Prostate gland (tissue), 2 donors: ENCODE results near the gene KLF5. TPM values are rescaled to one million over a fixed set of nuclear protein-coding genes. Genes with fewer than 3 reads are reported as not detected.

Source experiments
- DNase-seq: peaks from one replicate; pipeline ENCODE4 v3.0.0-alpha.2; 2019; ENCODE audit warnings: low spot score
- H3K27ac ChIP-seq, 2 donors: fragments of 200-600 bp; sonication (generic); 2 replicates each; pipeline ENCODE4 v1.5.1; 2017 to 2019
- H3K27me3 ChIP-seq: fragments of 200-600 bp; sonication (generic); replicated peaks from 2 replicates; pipeline ENCODE4 v1.5.1; 2019; ENCODE audit not compliant: insufficient read depth
- H3K36me3 ChIP-seq, 2 donors: fragments of 200-600 bp; sonication (generic); 1 replicate in 1 of 2; 2 replicates in 1 of 2; pipeline versions ENCODE4 v1.5.1 to v1.8.1; 2017 to 2019
- H3K4me1 ChIP-seq: fragments of 200-600 bp; sonication (generic); replicated peaks from 2 replicates; pipeline ENCODE4 v1.5.1; 2019
- H3K4me3 ChIP-seq, 2 donors: fragments of 200-600 bp; sonication (generic); 2 replicates each; pipeline ENCODE4 v1.5.1; 2017 to 2019
- H3K9me3 ChIP-seq: fragments of 200-600 bp; sonication (generic); 2 replicates; pipeline ENCODE4 v1.5.1; 2017
- CTCF ChIP-seq, 4 experiments: fragments of 200-600 bp in 2 of 4; fragments of 450-650 bp in 2 of 4; sonication (generic) in 2 of 4; IDR thresholded peaks; 1 replicate in 3 of 4; 2 replicates in 1 of 4; pipeline ENCODE4 v1.5.1; 2016 to 2019; ENCODE audit warnings: antibody characterized with exemption in 4 of 4, mild to moderate bottlenecking in 2 of 4, moderate library complexity in 2 of 4
- POLR2A ChIP-seq: fragments of 450-650 bp; IDR thresholded peaks from one replicate; pipeline ENCODE4 v1.6.1; 2016; ENCODE audit warnings: antibody characterized with exemption, mild to moderate bottlenecking
- POLR2AphosphoS5 ChIP-seq: sonication (generic); formaldehyde crosslinking; IDR thresholded peaks from one replicate; pipeline ENCODE4 v1.6.1; 2017; ENCODE audit warnings: antibody characterized with exemption
- WGBS: methylation state at CpG from one replicate; pipeline ENCODE4 v1.1.5; 2018; 5-methylcytosine and 5-hydroxymethylcytosine counted together
- intact Hi-C: fragments of 100-400 bp; cut with DNase I; formaldehyde crosslinking; loops from one replicate; pipeline ENCODE4 v1.14.2; 2022
- total RNA-seq, 2 donors: library from RNA; depleted of rRNA; stranded (reverse); fragments of >200 nt; gene quantifications; one replicate each; pipeline ENCODE4 v1.1.0, GENCODE V29; 2016

KLF5 gene
- total RNA-seq, 2 donors from 2014 or later, result 42.3 to 50.6 TPM

GRCh38 chr13:73058064-73058313 is 816 bp upstream of the KLF5 start:
- 17% methylated on average over 6 of the region's 6 CpGs for WGBS
- Histone ChIP-seq H3K4me3 (peak overlapping the region in 1 of 2 donors; percentile 88), H3K27ac (no peak overlapping the region), H3K4me1 (no peaks in the 10 kb centered on the region), H3K27me3 (no peaks in the 10 kb centered on the region), H3K36me3 (no peaks in the 10 kb centered on the region), H3K9me3 (no peaks in the 10 kb centered on the region)
- no peak for DNase-seq
- TF ChIP-seq POLR2AphosphoS5 (no peak), POLR2A (no peak), CTCF (IDR thresholded peaks at IDR 0.05) (no peak)
- intact Hi-C loops, result loop anchor here (5.0 to 10.0 kb wide), 2 partner anchors 233 to 276 kb away; partner anchors contain the start of genes DIS3 and PIBF1

GRCh38 chr13:73058432-73058735 is 421 bp upstream of the KLF5 start:
- peak overlapping the region; percentile 77 to 88 for H3K4me3 ChIP-seq
- H3K36me3 ChIP-seq, result no peaks in the 10 kb centered on the region
- WGBS, result 0% methylated on average over 8 of the region's 8 CpGs
- H3K4me1 ChIP-seq, result no peaks in the 10 kb centered on the region
- DNase-seq, result no peak
- H3K27me3 ChIP-seq, result no peaks in the 10 kb centered on the region
- no peaks in the 10 kb centered on the region for H3K9me3 ChIP-seq
- peak overlapping the region; percentile 85 to 89 for H3K27ac ChIP-seq
- TF ChIP-seq POLR2AphosphoS5 (no peak), POLR2A (no peak), CTCF (IDR thresholded peaks at IDR 0.05) (no peak)
- intact Hi-C loops, result loop anchor here (5.0 to 10.0 kb wide), 2 partner anchors 234 to 276 kb away; partner anchors contain the start of genes DIS3 and PIBF1

- peak overlapping the region; percentile 85 to 89 for H3K27ac ChIP-seq
- intact Hi-C loops, result loop anchor here (2.0 to 10.0 kb wide), 3 partner anchors 235 to 649 kb away; partner anchors contain the start of genes DIS3 and PIBF1
- TF ChIP-seq CTCF (IDR thresholded peaks at IDR 0.05) (peak in 3 of 4 experiments; percentile 45 to 72 (median 48)), POLR2A (no peak)
These were observed 850 bp downstream of the KLF5 start for GRCh38 chr13:73059460-73060250.

GRCh38 chr13:73060251-73061160 is 1.7 kb downstream of the KLF5 start:
- TF ChIP-seq POLR2A (no peak), CTCF (IDR thresholded peaks at IDR 0.05) (peak in 1 of 4 experiments; percentile 17)
- 4% methylated on average over 26 of the region's 26 CpGs for WGBS
- Histone ChIP-seq H3K27ac (peak overlapping the region; percentile 85 to 89), H3K4me3 (peak overlapping the region; percentile 77 to 88), H3K4me1 (peaks cover under 1% of the 10 kb centered on the region), H3K9me3 (no peaks in the 10 kb centered on the region), H3K36me3 (no peaks in the 10 kb centered on the region), H3K27me3 (no peaks in the 10 kb centered on the region)
- intact Hi-C loops, result loop anchor here (2.0 kb wide), 1 partner anchor 648 kb away; no protein-coding TSS in a partner anchor
- DNase-seq, result peak; percentile 33

More at GRCh38 chr13:73059460-73060250, 850 bp downstream of the KLF5 start:
- H3K36me3 ChIP-seq, result no peaks in the 10 kb centered on the region
- peak overlapping the region; percentile 77 to 88 for H3K4me3 ChIP-seq
- H3K9me3 ChIP-seq, result no peaks in the 10 kb centered on the region
- H3K4me1 ChIP-seq, result no peaks in the 10 kb centered on the region
- under 1% methylated on average over 66 of the region's 68 CpGs for WGBS
- no peaks in the 10 kb centered on the region for H3K27me3 ChIP-seq
- peak; percentile 85 for DNase-seq
